Measurements from ENCODE around the gene SUGCT. TPM values are rescaled to one million over a fixed set of nuclear protein-coding genes. Genes with fewer than 3 reads are reported as not detected.

The SUGCT gene
- total RNA-seq, 1 donor, result 0.81 TPM

GRCh38 chr7:40455485-40455884, 320.7 kb downstream of the SUGCT start:
- no peak for DNase-seq (ENCODE audit: low read depth in 2 of 3, low spot score in 2 of 3)

- DNase-seq (ENCODE audit: low read depth in 2 of 3, low spot score in 2 of 3), result no peak
Observed at GRCh38 chr7:40457776-40458480, 323.1 kb downstream of the SUGCT start.

- DNase-seq (ENCODE audit: low read depth in 2 of 3, low spot score in 2 of 3), result no peak
Observed at GRCh38 chr7:40463446-40463845, 328.6 kb downstream of the SUGCT start.

- DNase-seq (ENCODE audit: low read depth in 2 of 3, low spot score in 2 of 3), result no peak
Observed at GRCh38 chr7:40468891-40469864, 334.4 kb downstream of the SUGCT start.

GRCh38 chr7:40470091-40470592, 335.3 kb downstream of the SUGCT start:
- no peak for DNase-seq (ENCODE audit: low read depth in 2 of 3, low spot score in 2 of 3)

- no peak for DNase-seq (ENCODE audit: low read depth in 2 of 3, low spot score in 2 of 3)
Observed at GRCh38 chr7:40470817-40471216, 336.0 kb downstream of the SUGCT start.

GRCh38 chr7:40471891-40472290, 337.1 kb downstream of the SUGCT start:
- DNase-seq (ENCODE audit: low read depth in 2 of 3, low spot score in 2 of 3), result no peak

GRCh38 chr7:40474790-40475680, 340.2 kb downstream of the SUGCT start:
- no peak for DNase-seq (ENCODE audit: low read depth in 2 of 3, low spot score in 2 of 3)

GRCh38 chr7:40475681-40475982, 340.8 kb downstream of the SUGCT start:
- DNase-seq (ENCODE audit: low read depth in 2 of 3, low spot score in 2 of 3), result no peak

GRCh38 chr7:40477094-40477493, 342.3 kb downstream of the SUGCT start:
- DNase-seq (ENCODE audit: low read depth in 2 of 3, low spot score in 2 of 3), result no peak

GRCh38 chr7:40482845-40483244, 348.0 kb downstream of the SUGCT start:
- no peak for DNase-seq (ENCODE audit: low read depth in 2 of 3, low spot score in 2 of 3)

- no peak for DNase-seq (ENCODE audit: low read depth in 2 of 3, low spot score in 2 of 3)
Observed at GRCh38 chr7:40483630-40484029, 348.8 kb downstream of the SUGCT start.

- DNase-seq (ENCODE audit: low read depth in 2 of 3, low spot score in 2 of 3), result peak in 1 of 3 donors; percentile 23
Observed at GRCh38 chr7:40489844-40490602, 355.2 kb downstream of the SUGCT start.

- DNase-seq (ENCODE audit: low read depth in 2 of 3, low spot score in 2 of 3), result no peak
Observed at GRCh38 chr7:40490603-40490924, 355.8 kb downstream of the SUGCT start.

GRCh38 chr7:40492946-40493345, 358.1 kb downstream of the SUGCT start:
- no peak for DNase-seq (ENCODE audit: low read depth in 2 of 3, low spot score in 2 of 3)

- no peak for DNase-seq (ENCODE audit: low read depth in 2 of 3, low spot score in 2 of 3)
Observed at GRCh38 chr7:40493609-40494051, 358.8 kb downstream of the SUGCT start.

- DNase-seq (ENCODE audit: low read depth in 2 of 3, low spot score in 2 of 3), result no peak
Observed at GRCh38 chr7:40498924-40499510, 364.2 kb downstream of the SUGCT start.

- peak in 1 of 3 donors; percentile 3 for DNase-seq (ENCODE audit: low read depth in 2 of 3, low spot score in 2 of 3)
Observed at GRCh38 chr7:40499718-40500117, 364.9 kb downstream of the SUGCT start.

GRCh38 chr7:40500219-40500618, 365.4 kb downstream of the SUGCT start:
- no peak for DNase-seq (ENCODE audit: low read depth in 2 of 3, low spot score in 2 of 3)

GRCh38 chr7:40502359-40502758, 367.6 kb downstream of the SUGCT start:
- no peak for DNase-seq (ENCODE audit: low read depth in 2 of 3, low spot score in 2 of 3)
